HG03108 (cell line): Measurements from ENCODE around the gene NKX6-2.
"Not testable (repeated sequence)": the region's sequence is repeated elsewhere in the genome, so short reads cannot be mapped to it uniquely, and the experiment has no call there.

Experiments
- ATAC-seq: cut with Tn5 transposase; IDR thresholded peaks from one replicate; pipeline ENCODE4 v1.9.1; 2021; ENCODE audit warnings: moderate library complexity; ENCODE audit not compliant: unreplicated experiment

NKX6-2 gene

GRCh38 chr10:132799865-132800264 is 13.9 kb upstream of the NKX6-2 start:
- no peak for ATAC-seq

GRCh38 chr10:132798876-132799275 is 12.9 kb upstream of the NKX6-2 start:
- ATAC-seq, result no peak

- ATAC-seq, result no peak
These were observed 12.5 kb upstream of the NKX6-2 start for GRCh38 chr10:132798403-132798802.

GRCh38 chr10:132797986-132798385 is 12.0 kb upstream of the NKX6-2 start:
- ATAC-seq, result not testable (repeated sequence)

GRCh38 chr10:132796846-132797245 is 10.9 kb upstream of the NKX6-2 start:
- no peak for ATAC-seq

GRCh38 chr10:132793871-132794849 is 8.2 kb upstream of the NKX6-2 start:
- no peak for ATAC-seq

- ATAC-seq, result no peak
These were observed 7.3 kb upstream of the NKX6-2 start for GRCh38 chr10:132793213-132793612.

GRCh38 chr10:132792796-132793195 is 6.8 kb upstream of the NKX6-2 start:
- ATAC-seq, result no peak

- ATAC-seq, result not testable (repeated sequence)
These were observed 6.2 kb upstream of the NKX6-2 start for GRCh38 chr10:132792099-132792498.

- no peak for ATAC-seq
These were observed 5.2 kb upstream of the NKX6-2 start for GRCh38 chr10:132790934-132791829.

GRCh38 chr10:132790470-132790869 is 4.5 kb upstream of the NKX6-2 start:
- no peak for ATAC-seq

- no peak for ATAC-seq
These were observed 3.8 kb upstream of the NKX6-2 start for GRCh38 chr10:132789659-132790148.

- no peak for ATAC-seq
These were observed 2.9 kb upstream of the NKX6-2 start for GRCh38 chr10:132788831-132789219.

- no peak for ATAC-seq
These were observed 2.4 kb upstream of the NKX6-2 start for GRCh38 chr10:132788180-132788830.

- no peak for ATAC-seq
These were observed 1.7 kb upstream of the NKX6-2 start for GRCh38 chr10:132787495-132788179.

GRCh38 chr10:132786884-132787494 is 1.0 kb upstream of the NKX6-2 start:
- ATAC-seq, result no peak

- ATAC-seq, result no peak
These were observed 533 bp upstream of the NKX6-2 start for GRCh38 chr10:132786476-132786883.

- ATAC-seq, result no peak
These were observed 853 bp downstream of the NKX6-2 start for GRCh38 chr10:132784866-132785722.
